Measurements from ENCODE around the gene ITPR1.
"Not testable (repeated sequence)": the region's sequence is repeated elsewhere in the genome, so short reads cannot be mapped to it uniquely, and the experiment has no call there.

The ITPR1 gene

GRCh38 chr3:4574426-4574965 lies 81.3 kb downstream of the ITPR1 start:
- no peak for DNase-seq

GRCh38 chr3:4575381-4575780 lies 82.2 kb downstream of the ITPR1 start:
- no peak for DNase-seq

- DNase-seq = no peak
These were observed 84.6 kb downstream of the ITPR1 start for GRCh38 chr3:4577721-4578120.

- DNase-seq = no peak
These were observed 87.4 kb downstream of the ITPR1 start for GRCh38 chr3:4580346-4581123.

GRCh38 chr3:4581124-4581424 lies 87.9 kb downstream of the ITPR1 start:
- no peak for DNase-seq

GRCh38 chr3:4581498-4581897 lies 88.3 kb downstream of the ITPR1 start:
- no peak for DNase-seq

- DNase-seq = no peak
These were observed 88.9 kb downstream of the ITPR1 start for GRCh38 chr3:4581920-4582611.

- no peak for DNase-seq
These were observed 89.5 kb downstream of the ITPR1 start for GRCh38 chr3:4582624-4583023.

GRCh38 chr3:4583416-4583815 lies 90.3 kb downstream of the ITPR1 start:
- no peak for DNase-seq

- DNase-seq = no peak
These were observed 91.5 kb downstream of the ITPR1 start for GRCh38 chr3:4584456-4585249.

- DNase-seq = no peak
These were observed 93.2 kb downstream of the ITPR1 start for GRCh38 chr3:4586381-4586780.

- DNase-seq = no peak
These were observed 94.1 kb downstream of the ITPR1 start for GRCh38 chr3:4587061-4587837.

GRCh38 chr3:4587838-4588105 lies 94.6 kb downstream of the ITPR1 start:
- no peak for DNase-seq

- no peak for DNase-seq
These were observed 95.3 kb downstream of the ITPR1 start for GRCh38 chr3:4588466-4588865.

GRCh38 chr3:4589475-4590097 lies 96.4 kb downstream of the ITPR1 start:
- no peak for DNase-seq

GRCh38 chr3:4590849-4591248 lies 97.7 kb downstream of the ITPR1 start:
- DNase-seq = not testable (repeated sequence)

- DNase-seq = no peak
These were observed 98.5 kb downstream of the ITPR1 start for GRCh38 chr3:4591669-4592068.

- no peak for DNase-seq
These were observed 99.9 kb downstream of the ITPR1 start for GRCh38 chr3:4593014-4593413.

- no peak for DNase-seq
These were observed 102.6 kb downstream of the ITPR1 start for GRCh38 chr3:4595710-4596113.

- DNase-seq = no peak
These were observed 103.5 kb downstream of the ITPR1 start for GRCh38 chr3:4596612-4597011.

GRCh38 chr3:4597208-4597985 lies 104.2 kb downstream of the ITPR1 start:
- DNase-seq = no peak

GRCh38 chr3:4598232-4598631 lies 105.1 kb downstream of the ITPR1 start:
- not testable (repeated sequence) for DNase-seq
